Panc1 (cell line): ENCODE data around the gene FNTB. TPM values are rescaled to one million over a fixed set of nuclear protein-coding genes. Genes with fewer than 3 reads are reported as not detected.

Source experiments
- ATAC-seq: fragments of 200-7000 bp; cut with Tn5 transposase; 2 replicates; pipeline ENCODE4 v1.9.1; 2020; ENCODE audit warnings: mild to moderate bottlenecking, moderate library complexity
- BruUV-seq: library from RNA; stranded (reverse); fragments of 400-500 nt; replicated peaks from 2 replicates; lab custom pipeline; 2021; lab: Mats Ljungman, UMichigan
- CTCF ChIA-PET: fragments of 300-600 bp; sonication (Branson Sonifier 250); formaldehyde crosslinking; loops from one replicate; lab custom pipeline; 2022; ENCODE audit warnings: antibody characterized with exemption; lab: Charles Lee
- POLR2A ChIA-PET: fragments of 300-600 bp; sonication (Branson Sonifier 250); formaldehyde crosslinking; loops from one replicate; lab custom pipeline; 2022; ENCODE audit warnings: antibody characterized with exemption; lab: Charles Lee
- DNase-seq: peaks from one replicate; pipeline ENCODE4 v3.0.0-alpha.2; 2010; ENCODE audit warnings: low read depth, low spot score
- H3K27ac ChIP-seq: 2 replicates; pipeline ENCODE4 v1.5.1; 2011; ENCODE audit warnings: mild to moderate bottlenecking, low read length, inconsistent platforms
- H3K27me3 ChIP-seq: fragments of 200-500 bp; sonication (Bioruptor generic); 2 replicates; pipeline ENCODE4 v1.6.0; 2014; ENCODE audit warnings: low read length, inconsistent platforms; ENCODE audit not compliant: control insufficient read depth, insufficient read depth
- H3K36me3 ChIP-seq: fragments of 200-500 bp; sonication (Bioruptor generic); 2 replicates; pipeline ENCODE4 v1.5.1; 2014; ENCODE audit warnings: inconsistent platforms, mild to moderate bottlenecking, low read length, moderate library complexity; ENCODE audit not compliant: control insufficient read depth, insufficient read depth
- H3K4me1 ChIP-seq: 2 replicates; pipeline ENCODE4 v1.5.1; 2011; ENCODE audit warnings: inconsistent platforms, mild to moderate bottlenecking, low read length, moderate library complexity; ENCODE audit not compliant: control insufficient read depth, insufficient read depth
- H3K4me3 ChIP-seq, 2 experiments: 2 replicates each; pipeline ENCODE4 v1.5.1; 2011 to 2012; ENCODE audit warnings: low read depth in 2 of 2, low read length in 2 of 2, mild to moderate bottlenecking in 2 of 2, inconsistent platforms in 1 of 2, moderate library complexity in 1 of 2
- H3K9me3 ChIP-seq: fragments of 200-500 bp; sonication (Bioruptor generic); 2 replicates; pipeline ENCODE4 v1.5.1; 2014; ENCODE audit warnings: low read depth, mild to moderate bottlenecking, inconsistent platforms, low read length, moderate library complexity; ENCODE audit not compliant: control insufficient read depth, insufficient read depth
- POLR2AphosphoS5 ChIP-seq: IDR thresholded peaks from 2 replicates; pipeline ENCODE4 v1.6.1; 2012; ENCODE audit warnings: mild to moderate bottlenecking, low read depth, low read length, moderate library complexity
- SIN3A ChIP-seq: IDR thresholded peaks from 2 replicates; pipeline ENCODE4 v1.6.1; 2012; ENCODE audit warnings: low read depth, mild to moderate bottlenecking, low read length, moderate library complexity, borderline replicate concordance; ENCODE audit not compliant: insufficient read depth
- TCF7L2 ChIP-seq: IDR thresholded peaks from 2 replicates; pipeline ENCODE4 v1.6.1; 2011; ENCODE audit warnings: mild to moderate bottlenecking, low read depth, low read length, inconsistent platforms
- in situ Hi-C: cut with HindIII; loops from 2 replicates; pipeline ENCODE4 v1.10.0; 2016; ENCODE audit warnings: low sequenced_read_pairs, low pct_unique_long_range_greater_than_20kb
- intact Hi-C: fragments of 100-400 bp; cut with micrococcal nuclease; formaldehyde crosslinking; loops from one replicate; pipeline ENCODE4 v1.10.0; 2022; ENCODE audit not compliant: unreplicated experiment
- total RNA-seq: library from RNA; stranded (reverse); gene quantifications from one replicate; pipeline ENCODE4 v1.2.1, GENCODE V29; 2021; ENCODE audit not compliant: unreplicated experiment
- TF ChIP-seq, protein P1 (sequence below): fragments of 450-650 bp; IDR thresholded peaks from 2 replicates; pipeline ENCODE4 v1.5.1; 2017; ENCODE audit warnings: mild to moderate bottlenecking
- TF ChIP-seq, protein P2 (sequence below), 2 experiments: IDR thresholded peaks; 2 replicates each; pipeline ENCODE4 v1.6.1; 2011 to 2012; ENCODE audit warnings: low read depth in 2 of 2, control low read depth in 1 of 2, low read length in 1 of 2, mild to moderate bottlenecking in 1 of 2, moderate library complexity in 1 of 2; ENCODE audit not compliant: insufficient read depth in 1 of 2

FNTB gene
- total RNA-seq, 1 experiment from 2014 or later, result 13.3 TPM

DNA sequence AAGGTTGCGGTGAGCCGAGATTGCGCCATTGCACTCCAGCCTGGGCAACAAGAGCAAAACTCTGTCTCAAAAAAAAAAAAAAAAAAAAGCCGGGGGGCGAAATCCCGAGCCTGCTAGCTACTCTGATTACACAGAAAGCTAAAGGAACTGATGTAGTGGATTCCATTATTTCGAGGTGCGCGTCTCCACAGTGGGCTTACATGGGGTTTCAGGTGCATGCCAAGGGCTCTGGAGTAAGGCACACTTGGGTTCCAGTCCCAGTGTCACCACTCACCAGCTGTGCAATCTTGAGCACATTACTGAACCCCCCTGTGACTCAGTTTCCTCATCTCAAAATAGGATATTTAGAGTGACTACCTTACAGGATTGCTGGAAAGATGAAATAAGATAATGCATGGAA is 12.9 kb upstream of the FNTB start:
- intact Hi-C loops, result no loop called here
- no peak overlapping the region for H3K27ac ChIP-seq
- ChIA-PET CTCF (no interaction called here), POLR2A (no interaction called here)
- TF ChIP-seq POLR2AphosphoS5, result no peak
- TF ChIP-seq, protein P1, sequence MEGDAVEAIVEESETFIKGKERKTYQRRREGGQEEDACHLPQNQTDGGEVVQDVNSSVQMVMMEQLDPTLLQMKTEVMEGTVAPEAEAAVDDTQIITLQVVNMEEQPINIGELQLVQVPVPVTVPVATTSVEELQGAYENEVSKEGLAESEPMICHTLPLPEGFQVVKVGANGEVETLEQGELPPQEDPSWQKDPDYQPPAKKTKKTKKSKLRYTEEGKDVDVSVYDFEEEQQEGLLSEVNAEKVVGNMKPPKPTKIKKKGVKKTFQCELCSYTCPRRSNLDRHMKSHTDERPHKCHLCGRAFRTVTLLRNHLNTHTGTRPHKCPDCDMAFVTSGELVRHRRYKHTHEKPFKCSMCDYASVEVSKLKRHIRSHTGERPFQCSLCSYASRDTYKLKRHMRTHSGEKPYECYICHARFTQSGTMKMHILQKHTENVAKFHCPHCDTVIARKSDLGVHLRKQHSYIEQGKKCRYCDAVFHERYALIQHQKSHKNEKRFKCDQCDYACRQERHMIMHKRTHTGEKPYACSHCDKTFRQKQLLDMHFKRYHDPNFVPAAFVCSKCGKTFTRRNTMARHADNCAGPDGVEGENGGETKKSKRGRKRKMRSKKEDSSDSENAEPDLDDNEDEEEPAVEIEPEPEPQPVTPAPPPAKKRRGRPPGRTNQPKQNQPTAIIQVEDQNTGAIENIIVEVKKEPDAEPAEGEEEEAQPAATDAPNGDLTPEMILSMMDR, result no peak
- TF ChIP-seq SIN3A, result no peak
- no peak for TF ChIP-seq TCF7L2
- TF ChIP-seq, protein P2, sequence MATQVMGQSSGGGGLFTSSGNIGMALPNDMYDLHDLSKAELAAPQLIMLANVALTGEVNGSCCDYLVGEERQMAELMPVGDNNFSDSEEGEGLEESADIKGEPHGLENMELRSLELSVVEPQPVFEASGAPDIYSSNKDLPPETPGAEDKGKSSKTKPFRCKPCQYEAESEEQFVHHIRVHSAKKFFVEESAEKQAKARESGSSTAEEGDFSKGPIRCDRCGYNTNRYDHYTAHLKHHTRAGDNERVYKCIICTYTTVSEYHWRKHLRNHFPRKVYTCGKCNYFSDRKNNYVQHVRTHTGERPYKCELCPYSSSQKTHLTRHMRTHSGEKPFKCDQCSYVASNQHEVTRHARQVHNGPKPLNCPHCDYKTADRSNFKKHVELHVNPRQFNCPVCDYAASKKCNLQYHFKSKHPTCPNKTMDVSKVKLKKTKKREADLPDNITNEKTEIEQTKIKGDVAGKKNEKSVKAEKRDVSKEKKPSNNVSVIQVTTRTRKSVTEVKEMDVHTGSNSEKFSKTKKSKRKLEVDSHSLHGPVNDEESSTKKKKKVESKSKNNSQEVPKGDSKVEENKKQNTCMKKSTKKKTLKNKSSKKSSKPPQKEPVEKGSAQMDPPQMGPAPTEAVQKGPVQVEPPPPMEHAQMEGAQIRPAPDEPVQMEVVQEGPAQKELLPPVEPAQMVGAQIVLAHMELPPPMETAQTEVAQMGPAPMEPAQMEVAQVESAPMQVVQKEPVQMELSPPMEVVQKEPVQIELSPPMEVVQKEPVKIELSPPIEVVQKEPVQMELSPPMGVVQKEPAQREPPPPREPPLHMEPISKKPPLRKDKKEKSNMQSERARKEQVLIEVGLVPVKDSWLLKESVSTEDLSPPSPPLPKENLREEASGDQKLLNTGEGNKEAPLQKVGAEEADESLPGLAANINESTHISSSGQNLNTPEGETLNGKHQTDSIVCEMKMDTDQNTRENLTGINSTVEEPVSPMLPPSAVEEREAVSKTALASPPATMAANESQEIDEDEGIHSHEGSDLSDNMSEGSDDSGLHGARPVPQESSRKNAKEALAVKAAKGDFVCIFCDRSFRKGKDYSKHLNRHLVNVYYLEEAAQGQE (IDR thresholded peaks at IDR 0.05; ENCODE audit: insufficient read depth in 1 of 2, low read depth in 2 of 2, low read length in 1 of 2), result no peak
- no peaks in the 10 kb centered on the region for H3K9me3 ChIP-seq
- H3K36me3 ChIP-seq, result no peaks in the 10 kb centered on the region
- no peak overlapping the region for H3K4me3 ChIP-seq
- no TSS peak for BruUV-seq
- no peak for ATAC-seq
- H3K4me1 ChIP-seq, result no peaks in the 10 kb centered on the region
- in situ Hi-C loops, result no loop called here
- DNase-seq, result no peak
- no peaks in the 10 kb centered on the region; the same call in 1 of the 2 replicates for H3K27me3 ChIP-seq

DNA sequence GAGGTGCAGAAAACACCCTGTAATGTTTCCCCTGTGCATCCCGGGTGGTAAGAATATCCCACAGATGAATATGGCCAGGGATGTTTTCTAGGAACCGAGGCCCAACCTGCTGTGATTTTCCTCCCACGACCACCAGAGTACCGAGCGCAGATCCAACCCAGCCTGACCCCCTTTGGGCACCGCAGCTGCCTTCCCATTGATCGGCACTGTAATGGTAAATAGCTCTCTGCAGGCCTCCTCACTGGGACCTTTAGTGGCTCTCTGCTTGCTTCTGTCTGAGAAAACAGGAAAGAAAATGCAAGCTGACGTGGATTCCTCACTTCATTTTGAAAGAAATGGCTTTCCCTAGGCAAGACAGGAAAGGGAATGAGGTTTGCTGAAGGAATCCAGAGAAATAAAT is 12.1 kb upstream of the FNTB start:
- Histone ChIP-seq H3K27me3 (no peaks in the 10 kb centered on the region; the same call in 1 of the 2 replicates), H3K9me3 (no peaks in the 10 kb centered on the region), H3K4me3 (no peak overlapping the region), H3K36me3 (no peaks in the 10 kb centered on the region), H3K27ac (no peak overlapping the region), H3K4me1 (no peaks in the 10 kb centered on the region)
- in situ Hi-C loops, result no loop called here
- ChIA-PET POLR2A (interaction anchor here (0.5 kb wide), 1 partner anchor 9 kb away, joined by 3 read pairs; no protein-coding TSS in a partner anchor), CTCF (interaction anchor here (0.6 kb wide), 1 partner anchor 8 kb away, joined by 5 read pairs; no protein-coding TSS in a partner anchor)
- DNase-seq (no peak), ATAC-seq (no peak)
- no TSS peak for BruUV-seq
- intact Hi-C loops, result no loop called here
- TF ChIP-seq, protein P1, result no peak
- TF ChIP-seq, protein P2 (IDR thresholded peaks at IDR 0.05; ENCODE audit: insufficient read depth in 1 of 2, low read depth in 2 of 2, low read length in 1 of 2), result no peak
- no peak for TF ChIP-seq TCF7L2
